ENCODE data around the gene LRP1. TPM values are rescaled to one million over a fixed set of nuclear protein-coding genes. Genes with fewer than 3 reads are reported as not detected.

LRP1 gene
- total and polyA plus RNA-seq, 2 experiments from 2014 or later: 47.8 to 76.8 TPM

GRCh38 chr12:57219205-57219992, 91.1 kb downstream of the LRP1 start:
- TF ChIP-seq EZH2phosphoT487 (IDR thresholded peaks at IDR 0.05; ENCODE audit: low read depth, severe bottlenecking, unreplicated experiment) (no peak), EZH2 (IDR thresholded peaks at IDR 0.05; ENCODE audit: borderline replicate concordance) (peak; percentile 73)
- H3K9me2 ChIP-seq (replicated peaks; ENCODE audit: insufficient read depth): no peaks in the 10 kb centered on the region
- peaks cover 96% of the 10 kb centered on the region for H3K27me3 ChIP-seq
- H3K79me2 ChIP-seq: no peaks in the 10 kb centered on the region
- no peak for DNase-seq (ENCODE audit: low spot score)
- peaks cover 37% of the 10 kb centered on the region for H3K4me1 ChIP-seq (ENCODE audit: insufficient read depth)
- no peaks in the 10 kb centered on the region for H4K20me1 ChIP-seq (ENCODE audit: insufficient read depth, poor library complexity, severe bottlenecking)
- H2AFZ ChIP-seq: no peak overlapping the region
- H3K9me3 ChIP-seq (ENCODE audit: low read depth): no peaks in the 10 kb centered on the region
- H3K4me3 ChIP-seq: no peak overlapping the region
- no peak overlapping the region for H3K27ac ChIP-seq
- H3K36me3 ChIP-seq (replicated peaks; ENCODE audit: insufficient read depth, low read depth): no peaks in the 10 kb centered on the region
- WGBS (ENCODE audit: low lambda C conversion rate, missing lambda C conversion rate): 31% methylated on average over 14 of the region's 14 CpGs
- peak overlapping the region; percentile 72 for H3K4me2 ChIP-seq

- Histone ChIP-seq H3K4me2 (peak overlapping the region; percentile 72), H3K9me3 (ENCODE audit: low read depth) (no peaks in the 10 kb centered on the region), H2AFZ (no peak overlapping the region), H4K20me1 (ENCODE audit: insufficient read depth, poor library complexity, severe bottlenecking) (no peaks in the 10 kb centered on the region), H3K36me3 (replicated peaks; ENCODE audit: insufficient read depth, low read depth) (no peaks in the 10 kb centered on the region), H3K79me2 (no peaks in the 10 kb centered on the region), H3K4me1 (ENCODE audit: insufficient read depth) (peaks cover 40% of the 10 kb centered on the region), H3K27ac (no peak overlapping the region), H3K9me2 (replicated peaks; ENCODE audit: insufficient read depth) (no peaks in the 10 kb centered on the region), H3K4me3 (no peak overlapping the region), H3K27me3 (peaks cover 96% of the 10 kb centered on the region)
- TF ChIP-seq EZH2phosphoT487 (IDR thresholded peaks at IDR 0.05; ENCODE audit: low read depth, severe bottlenecking, unreplicated experiment) (no peak), CTCF (IDR thresholded peaks at IDR 0.05; ENCODE audit: poor library complexity) (no peak), EZH2 (IDR thresholded peaks at IDR 0.05; ENCODE audit: borderline replicate concordance) (no peak)
- WGBS (ENCODE audit: low lambda C conversion rate, missing lambda C conversion rate): 12% methylated on average over 8 of the region's 38 CpGs
- DNase-seq (ENCODE audit: low spot score): no peak
Measured at GRCh38 chr12:57219993-57220754, 91.9 kb downstream of the LRP1 start.

GRCh38 chr12:57220770-57221168, 92.5 kb downstream of the LRP1 start:
- no peak overlapping the region for H2AFZ ChIP-seq
- no peaks in the 10 kb centered on the region for H3K9me2 ChIP-seq (replicated peaks; ENCODE audit: insufficient read depth)
- H4K20me1 ChIP-seq (ENCODE audit: insufficient read depth, poor library complexity, severe bottlenecking): no peaks in the 10 kb centered on the region
- no peaks in the 10 kb centered on the region for H3K9me3 ChIP-seq (ENCODE audit: low read depth)
- no peaks in the 10 kb centered on the region for H3K36me3 ChIP-seq (replicated peaks; ENCODE audit: insufficient read depth, low read depth)
- H3K27me3 ChIP-seq: peaks cover 96% of the 10 kb centered on the region
- WGBS (ENCODE audit: low lambda C conversion rate, missing lambda C conversion rate): 40% methylated on average over 1 of the region's 1 CpG
- no peak overlapping the region for H3K4me2 ChIP-seq
- H3K4me3 ChIP-seq: no peak overlapping the region
- DNase-seq (ENCODE audit: low spot score): no peak
- peaks cover 42% of the 10 kb centered on the region for H3K4me1 ChIP-seq (ENCODE audit: insufficient read depth)
- TF ChIP-seq CTCF (IDR thresholded peaks at IDR 0.05; ENCODE audit: poor library complexity): no peak
- no peak for TF ChIP-seq EZH2phosphoT487 (IDR thresholded peaks at IDR 0.05; ENCODE audit: low read depth, severe bottlenecking, unreplicated experiment)
- TF ChIP-seq EZH2 (IDR thresholded peaks at IDR 0.05; ENCODE audit: borderline replicate concordance): no peak
- no peaks in the 10 kb centered on the region for H3K79me2 ChIP-seq
- no peak overlapping the region for H3K27ac ChIP-seq
